Mesenchymal stem cell (in vitro differentiated cells and primary cell): ENCODE results near the gene PRPF19.
A peak's percentile ranks its signal among the peaks of the same experiment; 100 is the strongest.

ENCODE experiments used
- DNase-seq: peaks from one replicate; pipeline ENCODE4 v3.0.0-alpha.2; 2013
- H2AFZ ChIP-seq: one replicate; pipeline ENCODE4 v1.6.1; 2013; ENCODE audit warnings: low read depth, mild to moderate bottlenecking, control low read depth, inconsistent platforms, low read length, moderate library complexity
- H2AK5ac ChIP-seq: 2 replicates; pipeline ENCODE4 v1.6.1; 2013; ENCODE audit warnings: low read length, moderate library complexity, mild to moderate bottlenecking, inconsistent platforms; ENCODE audit not compliant: severe bottlenecking
- H2BK120ac ChIP-seq: one replicate; pipeline ENCODE4 v1.6.1; 2013; ENCODE audit warnings: low read depth, mild to moderate bottlenecking, inconsistent platforms, low read length, moderate library complexity
- H2BK12ac ChIP-seq, 2 experiments: one replicate each; pipeline ENCODE4 v1.6.1; 2013; ENCODE audit warnings: inconsistent platforms in 2 of 2, low read length in 2 of 2, mild to moderate bottlenecking in 2 of 2, moderate library complexity in 2 of 2, control low read depth in 1 of 2
- H2BK15ac ChIP-seq: one replicate; pipeline ENCODE4 v1.6.1; 2013; ENCODE audit warnings: mild to moderate bottlenecking, low read depth, inconsistent platforms; ENCODE audit not compliant: poor library complexity, severe bottlenecking
- H2BK5ac ChIP-seq: 2 replicates; pipeline ENCODE4 v1.6.1; 2013; ENCODE audit warnings: low read depth, mild to moderate bottlenecking, low read length, control low read depth, inconsistent platforms; ENCODE audit not compliant: poor library complexity, severe bottlenecking
- H3K14ac ChIP-seq, 2 experiments: one replicate each; pipeline ENCODE4 v1.6.1; 2013; ENCODE audit warnings: inconsistent platforms in 2 of 2, low read length in 2 of 2, control low read depth in 1 of 2, mild to moderate bottlenecking in 1 of 2, moderate library complexity in 1 of 2
- H3K18ac ChIP-seq, 2 experiments: one replicate each; pipeline ENCODE4 v1.6.1; 2013; ENCODE audit warnings: inconsistent platforms in 2 of 2, low read length in 2 of 2, control low read depth in 1 of 2, low read depth in 1 of 2, mild to moderate bottlenecking in 1 of 2
- H3K23ac ChIP-seq, 2 experiments: one replicate each; pipeline ENCODE4 v1.6.1; 2013; ENCODE audit warnings: inconsistent platforms in 2 of 2, low read length in 2 of 2, mild to moderate bottlenecking in 2 of 2, moderate library complexity in 2 of 2, control low read depth in 1 of 2
- H3K27ac ChIP-seq: 2 replicates; pipeline ENCODE4 v1.5.1; 2013; ENCODE audit warnings: mild to moderate bottlenecking, moderate library complexity, low read length, control low read depth, inconsistent platforms; ENCODE audit not compliant: poor library complexity, severe bottlenecking
- H3K27me3 ChIP-seq, 2 experiments: 2 replicates each; pipeline versions ENCODE4 v1.6.1 to v1.7.0; 2013; ENCODE audit warnings: low read length in 2 of 2, mild to moderate bottlenecking in 2 of 2, moderate library complexity in 2 of 2, control low read depth in 1 of 2, inconsistent platforms in 1 of 2; ENCODE audit not compliant: control insufficient read depth in 1 of 2, insufficient read depth in 1 of 2
- H3K36me3 ChIP-seq, 2 experiments: 2 replicates each; pipeline versions ENCODE4 v1.6.1 to v1.7.0; 2013; ENCODE audit warnings: low read length in 2 of 2, control low read depth in 1 of 2, inconsistent platforms in 1 of 2, low read depth in 1 of 2, mild to moderate bottlenecking in 1 of 2; ENCODE audit not compliant: insufficient read depth in 2 of 2, control insufficient read depth in 1 of 2
- H3K4ac ChIP-seq, 2 experiments: one replicate each; pipeline ENCODE4 v1.6.1; 2013; ENCODE audit warnings: inconsistent platforms in 2 of 2, low read length in 2 of 2, mild to moderate bottlenecking in 2 of 2, moderate library complexity in 2 of 2, control low read depth in 1 of 2, low read depth in 1 of 2
- H3K4me1 ChIP-seq: 2 replicates; pipeline ENCODE4 v1.6.1; 2013; ENCODE audit warnings: low read depth, low read length, control low read depth; ENCODE audit not compliant: control insufficient read depth, insufficient read depth
- H3K4me2 ChIP-seq: 2 replicates; pipeline ENCODE4 v1.6.1; 2013; ENCODE audit warnings: low read length, mild to moderate bottlenecking, inconsistent platforms; ENCODE audit not compliant: poor library complexity, severe bottlenecking
- H3K4me3 ChIP-seq, 2 experiments: 2 replicates each; pipeline versions ENCODE4 v1.5.1 to v1.7.0; 2013; ENCODE audit warnings: low read length in 2 of 2, mild to moderate bottlenecking in 2 of 2, control low read depth in 1 of 2, low read depth in 1 of 2; ENCODE audit not compliant: insufficient read depth in 1 of 2
- H3K79me1 ChIP-seq: replicated peaks from 2 replicates; pipeline ENCODE4 v1.6.1; 2013; ENCODE audit warnings: mild to moderate bottlenecking, control low read depth, low read length, inconsistent platforms; ENCODE audit not compliant: poor library complexity, severe bottlenecking
- H3K9ac ChIP-seq: 2 replicates; pipeline ENCODE4 v1.7.0; 2013; ENCODE audit warnings: mild to moderate bottlenecking, low read length, moderate library complexity
- H3K9me3 ChIP-seq: 2 replicates; pipeline ENCODE4 v1.7.0; 2013; ENCODE audit warnings: mild to moderate bottlenecking, low read length; ENCODE audit not compliant: control insufficient read depth
- H4K8ac ChIP-seq: one replicate; pipeline ENCODE4 v1.6.1; 2013; ENCODE audit warnings: inconsistent platforms, mild to moderate bottlenecking, low read length, moderate library complexity
- H4K91ac ChIP-seq: one replicate; pipeline ENCODE4 v1.6.1; 2013; ENCODE audit warnings: mild to moderate bottlenecking, low read length, inconsistent platforms
- WGBS: methylation state at CpG from one replicate; pipeline ENCODE4 v1.1.7; 2013; ENCODE audit warnings: mixed read lengths; 5-methylcytosine and 5-hydroxymethylcytosine counted together

The PRPF19 gene

DNA sequence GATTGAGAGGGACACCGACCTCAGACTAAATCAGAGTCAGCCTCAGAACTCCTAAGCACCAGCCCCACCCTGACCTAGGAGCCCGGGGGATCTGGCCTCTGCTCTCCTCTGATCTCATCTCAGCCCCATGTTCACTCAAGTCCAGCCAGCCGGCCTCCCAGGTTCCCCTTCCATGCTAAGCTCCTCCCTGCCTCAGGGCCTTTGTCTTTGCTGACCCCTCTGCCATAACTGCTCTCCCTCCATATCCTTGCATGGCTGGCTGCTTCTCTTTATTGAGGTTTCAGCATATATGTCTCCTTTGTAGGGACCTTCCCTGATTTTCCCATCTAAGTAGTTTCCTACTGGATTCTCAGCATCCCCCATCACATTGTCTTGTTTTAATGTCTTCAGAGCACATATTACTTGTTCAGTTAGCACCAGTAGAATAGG lies 46.4 kb upstream of the PRPF19 start:
- Histone ChIP-seq H3K4me1 (peaks cover 23% of the 10 kb centered on the region), H3K14ac (no peak overlapping the region), H3K27me3 (peaks cover 0 to 3% of the 10 kb centered on the region in 2 experiments), H3K27ac (no peak overlapping the region), H2AFZ (peak overlapping the region; percentile 65), H2BK12ac (no peak overlapping the region), H3K9me3 (no peaks in the 10 kb centered on the region), H3K9ac (peak overlapping the region; percentile 88), H2BK15ac (no peak overlapping the region), H3K36me3 (no peaks in the 10 kb centered on the region), H3K79me1 (peaks cover 6% of the 10 kb centered on the region), H4K91ac (peak overlapping the region; percentile 31), H3K23ac (no peak overlapping the region), H2BK5ac (no peak overlapping the region), H3K4me3 (peak overlapping the region in 1 of 2 experiments; percentile 78), H4K8ac (peak overlapping the region; percentile 81), H2BK120ac (no peak overlapping the region), H2AK5ac (no peak overlapping the region), H3K18ac (peak overlapping the region; percentile 37 to 40), H3K4me2 (no peak overlapping the region), H3K4ac (peak overlapping the region in 1 of 2 experiments; percentile 22)
- 50% methylated on average over 3 of the region's 3 CpGs for WGBS
- DNase-seq, result no peak

DNA sequence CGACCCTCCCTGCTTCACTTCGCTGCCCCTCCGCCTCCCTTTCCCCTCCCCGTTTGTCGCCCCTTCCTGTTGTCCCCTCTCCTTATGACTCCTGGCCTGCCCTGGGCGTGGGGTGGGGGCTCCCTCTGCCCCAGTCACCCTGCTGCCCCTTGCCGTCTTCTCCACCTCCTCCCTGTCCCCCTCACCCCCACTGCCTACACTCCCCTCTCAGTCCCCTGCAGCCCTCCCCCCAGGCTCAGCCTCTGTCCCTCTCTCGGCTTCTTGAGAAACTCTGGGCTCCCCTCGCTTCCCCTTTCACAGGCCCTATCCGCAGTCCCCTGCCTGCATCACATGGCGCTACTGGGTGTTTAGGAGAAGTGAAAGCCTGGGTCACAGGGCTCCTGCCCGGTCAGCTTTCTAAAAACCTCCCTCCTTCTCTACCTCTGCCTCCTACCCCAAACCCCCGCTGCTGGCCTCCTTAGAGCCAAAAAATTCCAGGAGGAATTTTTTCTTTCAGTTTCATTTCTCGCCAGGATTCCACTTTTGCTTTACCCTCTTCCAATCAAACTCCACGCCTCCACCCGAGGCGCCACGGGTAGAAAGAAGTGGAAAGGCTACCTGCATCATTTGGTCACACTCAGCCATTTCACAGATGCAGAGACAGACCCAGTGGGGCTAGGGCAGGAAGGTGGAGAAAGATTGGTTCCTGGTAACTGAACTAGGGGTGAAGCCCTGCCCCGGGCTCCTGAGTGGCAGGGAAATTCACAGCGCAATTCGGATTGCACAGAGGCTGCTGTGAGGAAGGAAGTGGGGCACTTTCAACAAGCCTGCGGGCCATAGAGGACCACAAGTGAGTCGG lies 45.7 kb upstream of the PRPF19 start, which contains the start of gene SLC15A3:
TSS of gene SLC15A3 (minus strand) at position 273 of the 838 bp plus-strand sequence. CDS start 625 bp downstream, outside the sequence.
- Histone ChIP-seq H3K79me1 (peaks cover 6% of the 10 kb centered on the region), H3K4me1 (peaks cover 23% of the 10 kb centered on the region), H2BK5ac (no peak within 1 kb of the TSS), H4K8ac (peak within 1 kb of the TSS; percentile 83), H3K9me3 (no peaks in the 10 kb centered on the region), H3K4me3 (peak within 1 kb of the TSS; percentile 42 to 78), H4K91ac (peak within 1 kb of the TSS; percentile 94), H3K9ac (peak within 1 kb of the TSS; percentile 88), H3K18ac (peak within 1 kb of the TSS; percentile 40 to 61), H3K4me2 (peak within 1 kb of the TSS; percentile 64), H3K4ac (peak within 1 kb of the TSS; percentile 22 to 71), H2AK5ac (no peak within 1 kb of the TSS), H2AFZ (peak within 1 kb of the TSS; percentile 67), H3K27me3 (peaks cover 0 to 2% of the 10 kb centered on the region in 2 experiments), H3K23ac (peak within 1 kb of the TSS in 1 of 2 experiments; percentile 63), H2BK120ac (peak within 1 kb of the TSS; percentile 57), H2BK15ac (peak within 1 kb of the TSS; percentile 73), H3K14ac (peak within 1 kb of the TSS in 1 of 2 experiments; percentile 8), H3K27ac (peak within 1 kb of the TSS; percentile 38), H3K36me3 (no peaks in the 10 kb centered on the region), H2BK12ac (peak within 1 kb of the TSS in 1 of 2 experiments; percentile 47)
- DNase-seq, result peak; percentile 65
- 19% methylated on average over 20 of the region's 23 CpGs for WGBS

DNA sequence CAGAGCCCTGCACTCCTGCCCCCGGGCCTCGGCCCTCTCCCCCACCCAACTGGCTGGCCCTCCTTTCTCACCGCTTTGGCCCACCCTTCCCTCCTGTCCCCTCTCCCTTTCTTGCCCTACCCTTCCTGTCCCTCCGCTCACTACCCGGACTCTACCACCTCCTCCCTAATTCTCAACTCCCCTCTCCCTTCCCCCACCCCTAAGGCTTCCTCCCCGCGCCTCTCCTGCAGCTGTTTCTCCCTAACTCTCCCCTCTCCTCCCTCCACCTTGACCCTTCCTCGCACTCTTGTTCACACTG lies 45.2 kb upstream of the PRPF19 start:
- H2BK12ac ChIP-seq, result no peak overlapping the region
- H2BK5ac ChIP-seq, result no peak overlapping the region
- peak overlapping the region; percentile 94 for H4K91ac ChIP-seq
- H3K4me1 ChIP-seq, result peaks cover 23% of the 10 kb centered on the region
- no peaks in the 10 kb centered on the region for H3K9me3 ChIP-seq
- H2BK15ac ChIP-seq, result peak overlapping the region; percentile 73
- peak overlapping the region; percentile 4 to 54 for H3K18ac ChIP-seq
- H2AK5ac ChIP-seq, result no peak overlapping the region
- H3K27me3 ChIP-seq, result no peaks in the 10 kb centered on the region
- 6% methylated on average over 8 of the region's 8 CpGs for WGBS
- H3K4me3 ChIP-seq, result peak overlapping the region; percentile 42 to 78
- peak overlapping the region; percentile 57 for H2BK120ac ChIP-seq
- peak overlapping the region; percentile 64 for H3K4me2 ChIP-seq
- peak overlapping the region; percentile 88 for H3K9ac ChIP-seq
- H3K4ac ChIP-seq, result no peak overlapping the region
- peak overlapping the region; percentile 83 for H4K8ac ChIP-seq
- peaks cover 2% of the 10 kb centered on the region in 2 experiments for H3K36me3 ChIP-seq
- H3K14ac ChIP-seq, result peak overlapping the region in 1 of 2 experiments; percentile 8
- no peak for DNase-seq
- peak overlapping the region; percentile 10 for H2AFZ ChIP-seq
- peaks cover 6% of the 10 kb centered on the region for H3K79me1 ChIP-seq
- H3K27ac ChIP-seq, result no peak overlapping the region
- H3K23ac ChIP-seq, result no peak overlapping the region

DNA sequence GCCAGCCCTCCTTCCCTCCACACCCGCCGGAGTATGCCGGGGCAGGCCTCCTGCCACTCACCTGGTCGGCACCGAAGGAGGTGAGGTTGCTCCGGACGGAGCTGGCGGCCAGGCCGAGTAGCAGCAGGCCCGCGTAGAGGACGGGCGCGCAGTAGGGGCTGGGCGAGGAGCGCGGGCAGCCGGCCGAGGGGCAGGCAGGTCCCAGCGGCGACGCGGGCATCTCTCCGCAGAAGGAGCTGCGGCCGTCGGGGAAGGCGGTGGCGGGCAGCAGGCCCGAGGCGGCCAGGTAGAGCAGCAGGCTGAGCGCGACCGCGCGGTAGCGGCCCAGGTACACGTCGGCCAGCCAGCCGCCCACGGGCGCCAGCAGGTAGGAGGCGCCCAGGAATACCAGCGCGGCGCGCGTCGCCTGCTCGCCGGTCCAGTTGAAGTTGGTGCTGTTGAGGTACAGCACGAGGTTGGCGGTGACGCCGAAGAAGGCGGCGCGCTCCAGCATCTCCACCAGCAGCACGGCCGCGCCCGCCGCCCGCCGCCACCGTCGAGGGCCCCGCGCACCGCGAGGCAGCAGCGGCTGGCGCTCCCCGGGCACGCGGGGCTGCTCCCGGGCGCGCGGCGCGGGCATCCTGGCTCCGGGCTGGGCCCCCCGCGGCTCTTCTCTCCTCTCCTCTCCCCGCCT lies 44.7 kb upstream of the PRPF19 start:
- Histone ChIP-seq H2AFZ (peak overlapping the region; percentile 67), H2BK12ac (peak overlapping the region in 1 of 2 experiments; percentile 47), H4K91ac (peak overlapping the region; percentile 79), H3K23ac (peak overlapping the region in 1 of 2 experiments; percentile 63), H3K18ac (peak overlapping the region; percentile 11 to 61), H2BK120ac (peak overlapping the region; percentile 57), H3K4me3 (peak overlapping the region; percentile 37 to 78), H3K9ac (peak overlapping the region; percentile 88), H3K27me3 (no peaks in the 10 kb centered on the region), H3K9me3 (no peaks in the 10 kb centered on the region), H3K14ac (peak overlapping the region in 1 of 2 experiments; percentile 66), H3K27ac (no peak overlapping the region), H3K4me2 (peak overlapping the region; percentile 64), H3K36me3 (peaks cover 3 to 7% of the 10 kb centered on the region in 2 experiments), H4K8ac (peak overlapping the region; percentile 83), H2BK15ac (peak overlapping the region; percentile 73), H3K4me1 (peaks cover 23% of the 10 kb centered on the region), H2BK5ac (no peak overlapping the region), H3K4ac (peak overlapping the region in 1 of 2 experiments; percentile 60), H2AK5ac (no peak overlapping the region), H3K79me1 (peaks cover 7% of the 10 kb centered on the region)
- 9% methylated on average over 61 of the region's 86 CpGs for WGBS
- DNase-seq, result peak; percentile 21
